ENCODE results near the gene NAT16.
A peak's percentile ranks its signal among the peaks of the same experiment; 100 is the strongest.
"Not testable (repeated sequence)": the region's sequence is repeated elsewhere in the genome, so short reads cannot be mapped to it uniquely, and the experiment has no call there.

NAT16 gene

GRCh38 chr7:101161692-101162471, 18.2 kb downstream of the NAT16 start:
- no peak for DNase-seq (ENCODE audit: insufficient read length, low spot score)
- no peak for FAIRE-seq

GRCh38 chr7:101160910-101161309, 19.2 kb downstream of the NAT16 start:
- DNase-seq (ENCODE audit: insufficient read length, low spot score) (no peak), FAIRE-seq (no peak)

GRCh38 chr7:101159696-101160674, 20.1 kb downstream of the NAT16 start:
- FAIRE-seq (no peak), DNase-seq (ENCODE audit: insufficient read length, low spot score) (no peak)

GRCh38 chr7:101156866-101157589, 23.1 kb downstream of the NAT16 start:
- FAIRE-seq (no peak), DNase-seq (ENCODE audit: insufficient read length, low spot score) (no peak)

GRCh38 chr7:101156277-101156676, 23.8 kb downstream of the NAT16 start:
- no peak for DNase-seq (ENCODE audit: insufficient read length, low spot score)

GRCh38 chr7:101155303-101155702, 24.8 kb downstream of the NAT16 start:
- FAIRE-seq (no peak), DNase-seq (ENCODE audit: insufficient read length, low spot score) (no peak)

More at GRCh38 chr7:101156277-101156676, 23.8 kb downstream of the NAT16 start:
- no peak for FAIRE-seq

- DNase-seq (ENCODE audit: insufficient read length, low spot score) = no peak
- no peak for FAIRE-seq
Observed at GRCh38 chr7:101154693-101155102, 25.4 kb downstream of the NAT16 start.

- peak; percentile 93 for FAIRE-seq
- DNase-seq (ENCODE audit: insufficient read length, low spot score) = peak; percentile 97
Observed at GRCh38 chr7:101153969-101154692, 26.0 kb downstream of the NAT16 start, which contains the start of gene AP1S1. Gene AP1S1, plus strand, starts transcription at chr7:101154476. Its CDS starts 39 bp downstream, at chr7:101154515.

- DNase-seq (ENCODE audit: insufficient read length, low spot score) = no peak
- FAIRE-seq = no peak
Observed at GRCh38 chr7:101151908-101152651, 28.0 kb downstream of the NAT16 start.

- DNase-seq (ENCODE audit: insufficient read length, low spot score) (no peak), FAIRE-seq (no peak)
Observed at GRCh38 chr7:101140746-101141382, 39.2 kb downstream of the NAT16 start.

GRCh38 chr7:101140339-101140699, 39.8 kb downstream of the NAT16 start:
- DNase-seq (ENCODE audit: insufficient read length, low spot score) (no peak), FAIRE-seq (no peak)

GRCh38 chr7:101138213-101138870, 41.8 kb downstream of the NAT16 start:
- DNase-seq (ENCODE audit: insufficient read length, low spot score) (no peak), FAIRE-seq (no peak)

- FAIRE-seq (no peak), DNase-seq (ENCODE audit: insufficient read length, low spot score) (no peak)
Observed at GRCh38 chr7:101137651-101138212, 42.4 kb downstream of the NAT16 start.

GRCh38 chr7:101134399-101134980, 45.6 kb downstream of the NAT16 start:
- FAIRE-seq (no peak), DNase-seq (ENCODE audit: insufficient read length, low spot score) (no peak)

- no peak for DNase-seq (ENCODE audit: insufficient read length, low spot score)
- no peak for FAIRE-seq
Observed at GRCh38 chr7:101133621-101134398, 46.3 kb downstream of the NAT16 start.

- not testable (repeated sequence) for DNase-seq (ENCODE audit: insufficient read length, low spot score); FAIRE-seq
Observed at GRCh38 chr7:101132626-101133600, 47.2 kb downstream of the NAT16 start.

Data from GM19239 (cell line).